H9 (cell line): Measurements from ENCODE around the gene FHIT. TPM values are rescaled to one million over a fixed set of nuclear protein-coding genes. Genes with fewer than 3 reads are reported as not detected.

Experiments
- DNase-seq: peaks from one replicate; pipeline ENCODE4 v3.0.0-alpha.2; 2017
- H2AFZ ChIP-seq: one replicate; pipeline ENCODE4 v1.6.1; 2013; ENCODE audit warnings: mild to moderate bottlenecking, low read length, control low read depth, moderate library complexity
- H2AK5ac ChIP-seq: 2 replicates; pipeline ENCODE4 v1.6.1; 2013; ENCODE audit warnings: low read length, control low read depth, mixed read lengths; ENCODE audit not compliant: insufficient read length
- H2BK120ac ChIP-seq: one replicate; pipeline ENCODE4 v1.6.1; 2013; ENCODE audit warnings: low read depth, mild to moderate bottlenecking, low read length, control low read depth, inconsistent platforms; ENCODE audit not compliant: poor library complexity, severe bottlenecking
- H2BK12ac ChIP-seq: 2 replicates; pipeline ENCODE4 v1.6.1; 2013; ENCODE audit warnings: low read length, control low read depth, mixed read lengths, low read depth; ENCODE audit not compliant: insufficient read length
- H2BK15ac ChIP-seq: 2 replicates; pipeline ENCODE4 v1.6.1; 2013; ENCODE audit warnings: low read depth, low read length, control low read depth
- H2BK20ac ChIP-seq: one replicate; pipeline ENCODE4 v1.6.1; 2013; ENCODE audit warnings: low read depth, mild to moderate bottlenecking, low read length, control low read depth, inconsistent platforms; ENCODE audit not compliant: poor library complexity, severe bottlenecking
- H2BK5ac ChIP-seq: 2 replicates; pipeline ENCODE4 v1.6.1; 2013; ENCODE audit warnings: low read length, control low read depth, mixed read lengths; ENCODE audit not compliant: insufficient read length
- H3K14ac ChIP-seq: 2 replicates; pipeline ENCODE4 v1.6.1; 2013; ENCODE audit warnings: low read length, control low read depth; ENCODE audit not compliant: insufficient read depth
- H3K18ac ChIP-seq: 2 replicates; pipeline ENCODE4 v1.6.1; 2013; ENCODE audit warnings: low read depth, mild to moderate bottlenecking, mixed read lengths, low read length, control low read depth; ENCODE audit not compliant: insufficient read length
- H3K23ac ChIP-seq: 2 replicates; pipeline ENCODE4 v1.6.1; 2013; ENCODE audit warnings: low read length, control low read depth, mixed read lengths, low read depth; ENCODE audit not compliant: insufficient read length
- H3K23me2 ChIP-seq: 2 replicates; pipeline ENCODE4 v1.6.1; 2013; ENCODE audit warnings: low read depth, mild to moderate bottlenecking, mixed read lengths, low read length, control low read depth; ENCODE audit not compliant: insufficient read length, poor library complexity, severe bottlenecking
- H3K27ac ChIP-seq: 2 replicates; pipeline ENCODE4 v1.5.1; 2013; ENCODE audit warnings: low read length, control low read depth, mixed read lengths, low read depth; ENCODE audit not compliant: insufficient read length
- H3K27me3 ChIP-seq: 2 replicates; pipeline ENCODE4 v1.6.1; 2013; ENCODE audit warnings: low read length, control low read depth, inconsistent platforms; ENCODE audit not compliant: insufficient read depth
- H3K4ac ChIP-seq: 2 replicates; pipeline ENCODE4 v1.6.1; 2013; ENCODE audit warnings: low read depth, mild to moderate bottlenecking, control low read depth, inconsistent platforms, low read length, moderate library complexity
- H3K4me1 ChIP-seq: 2 replicates; pipeline ENCODE4 v1.6.1; 2013; ENCODE audit warnings: low read length, control low read depth, inconsistent platforms; ENCODE audit not compliant: insufficient read depth
- H3K4me2 ChIP-seq: 2 replicates; pipeline ENCODE4 v1.6.1; 2013; ENCODE audit warnings: low read length, control low read depth, mixed read lengths; ENCODE audit not compliant: insufficient read length, insufficient read depth
- H3K56ac ChIP-seq: 2 replicates; pipeline ENCODE4 v1.6.1; 2013; ENCODE audit warnings: low read depth, mild to moderate bottlenecking, mixed read lengths, low read length, control low read depth; ENCODE audit not compliant: insufficient read length
- H3K79me1 ChIP-seq: 2 replicates; pipeline ENCODE4 v1.6.1; 2013; ENCODE audit warnings: low read depth, mild to moderate bottlenecking, moderate library complexity, low read length, control low read depth, inconsistent platforms; ENCODE audit not compliant: insufficient read depth, poor library complexity, severe bottlenecking
- H3K79me2 ChIP-seq: 2 replicates; pipeline ENCODE4 v1.6.1; 2013; ENCODE audit warnings: low read length, control low read depth, inconsistent platforms; ENCODE audit not compliant: insufficient read depth
- H3K9ac ChIP-seq: 2 replicates; pipeline ENCODE4 v1.6.1; 2013; ENCODE audit warnings: low read length, control low read depth, mixed read lengths; ENCODE audit not compliant: insufficient read length; ENCODE audit errors: extremely low read depth
- H3K9me3 ChIP-seq: one replicate; pipeline ENCODE4 v1.6.1; 2013; ENCODE audit warnings: low read depth, low read length, inconsistent platforms; ENCODE audit not compliant: control insufficient read depth
- H3T11ph ChIP-seq: one replicate; pipeline ENCODE4 v1.6.1; 2013; ENCODE audit warnings: mild to moderate bottlenecking, low read length, control low read depth, inconsistent platforms
- H4K20me1 ChIP-seq: one replicate; pipeline ENCODE4 v1.6.1; 2013; ENCODE audit not compliant: control insufficient read depth, insufficient read length, insufficient read depth
- H4K5ac ChIP-seq: 2 replicates; pipeline ENCODE4 v1.6.1; 2013; ENCODE audit warnings: low read depth, mild to moderate bottlenecking, mixed read lengths, low read length, control low read depth; ENCODE audit not compliant: insufficient read length
- H4K8ac ChIP-seq: replicated peaks from 2 replicates; pipeline ENCODE4 v1.6.1; 2013; ENCODE audit warnings: low read length, control low read depth, mixed read lengths, low read depth; ENCODE audit not compliant: insufficient read length
- H4K91ac ChIP-seq: 2 replicates; pipeline ENCODE4 v1.6.1; 2013; ENCODE audit warnings: low read depth, mild to moderate bottlenecking, moderate library complexity, mixed read lengths, low read length, control low read depth; ENCODE audit not compliant: insufficient read length
- H3K27ac Mint-ChIP-seq, 3 experiments: 2 replicates in 2 of 3; 3 replicates in 1 of 3; pipeline ENCODE4 v1.8.0; 2020 to 2021; ENCODE audit warnings: mixed read lengths in 3 of 3, mild to moderate bottlenecking in 1 of 3, moderate library complexity in 1 of 3
- H3K27me3 Mint-ChIP-seq: 2 replicates; pipeline ENCODE4 v1.8.0; 2021; ENCODE audit warnings: low read depth, mild to moderate bottlenecking, moderate library complexity, mixed read lengths
- H3K36me3 Mint-ChIP-seq, 3 experiments: 2 replicates in 2 of 3; 3 replicates in 1 of 3; pipeline ENCODE4 v1.8.0; 2020 to 2021; ENCODE audit warnings: low read depth in 3 of 3, mixed read lengths in 3 of 3; ENCODE audit not compliant: insufficient read depth in 1 of 3
- H3K4me1 Mint-ChIP-seq, 2 experiments: 2 replicates each; pipeline ENCODE4 v1.8.0; 2020; ENCODE audit warnings: mixed read lengths in 2 of 2
- H3K4me3 Mint-ChIP-seq, 2 experiments: 2 replicates in 1 of 2; 3 replicates in 1 of 2; pipeline ENCODE4 v1.8.0; 2020 to 2021; ENCODE audit warnings: mild to moderate bottlenecking in 2 of 2, mixed read lengths in 2 of 2, moderate library complexity in 1 of 2
- H3K9me3 Mint-ChIP-seq, 2 experiments: 2 replicates in 1 of 2; 3 replicates in 1 of 2; pipeline ENCODE4 v1.8.0; 2020; ENCODE audit warnings: mild to moderate bottlenecking in 2 of 2, mixed read lengths in 2 of 2, moderate library complexity in 1 of 2
- CTCF ChIP-seq: fragments of 200-600 bp; sonication (generic); conservative IDR thresholded peaks from 3 replicates; pipeline ENCODE4 v1.8.0; 2021; ENCODE audit warnings: antibody characterized with exemption, mild to moderate bottlenecking
- WGBS: extraction: QIAGEN DNeasy Blood & Tissue Kit; methylation state at CpG from one replicate; pipeline ENCODE4 v1.1.7; 2013; ENCODE audit warnings: missing lambda C conversion rate, low lambda C conversion rate, mixed read lengths; ENCODE audit not compliant: insufficient read length; ENCODE audit errors: extremely low coverage; 5-methylcytosine and 5-hydroxymethylcytosine counted together
- total RNA-seq: library from RNA; stranded (reverse); gene quantifications from 2 replicates; pipeline ENCODE4 v1.2.1, GENCODE V29; 2021

The FHIT gene
- total RNA-seq, 1 experiment from 2014 or later: 3.0 TPM

GRCh38 chr3:60055765-60056164, 1195.5 kb downstream of the FHIT start:
- no peaks in the 10 kb centered on the region for H3K79me1 ChIP-seq
- DNase-seq: no peak
- no peak overlapping the region for H2BK15ac ChIP-seq
- Mint-ChIP-seq H3K4me3 (no peak overlapping the region), H3K27me3 (no peaks in the 10 kb centered on the region), H3K27ac (no peak overlapping the region), H3K36me3 (no peaks in the 10 kb centered on the region; a peak in 3 of 7 replicates), H3K4me1 (no peaks in the 10 kb centered on the region), H3K9me3 (peaks cover 8% of the 10 kb centered on the region in 2 experiments; a peak in 3 of 5 replicates)
- no peak overlapping the region for H4K5ac ChIP-seq
- no peaks in the 10 kb centered on the region for H3K79me2 ChIP-seq
- H3K18ac ChIP-seq: no peak overlapping the region
- H3K23me2 ChIP-seq: no peaks in the 10 kb centered on the region
- H2BK120ac ChIP-seq: no peak overlapping the region
- no peak overlapping the region for H4K8ac ChIP-seq
- H3K4ac ChIP-seq: no peak overlapping the region
- H3K23ac ChIP-seq: no peak overlapping the region
- no peak overlapping the region for H3T11ph ChIP-seq
- no peak overlapping the region for H3K14ac ChIP-seq
- H4K20me1 ChIP-seq: no peaks in the 10 kb centered on the region
- no peak overlapping the region for H2BK12ac ChIP-seq
- no peak overlapping the region for H2BK5ac ChIP-seq
- no peaks in the 10 kb centered on the region for H3K9me3 ChIP-seq
- H3K4me2 ChIP-seq: no peak overlapping the region
- no peak overlapping the region for H2AFZ ChIP-seq
- no peak overlapping the region for H4K91ac ChIP-seq
- H3K4me1 ChIP-seq: no peaks in the 10 kb centered on the region
- no peak overlapping the region for H2BK20ac ChIP-seq
- no peaks in the 10 kb centered on the region for H3K27me3 ChIP-seq
- WGBS: no CpG with 5 or more reads among the region's 6 CpGs
- no peak overlapping the region for H3K56ac ChIP-seq
- no peak for TF ChIP-seq CTCF
- no peak overlapping the region for H2AK5ac ChIP-seq
- H3K9ac ChIP-seq: no peak overlapping the region
- no peak overlapping the region for H3K27ac ChIP-seq
